Spleen (tissue), 11 donors: ENCODE results near the gene ITIH1. TPM values are rescaled to one million over a fixed set of nuclear protein-coding genes. Genes with fewer than 3 reads are reported as not detected.

Experiments used
- DNase-seq: peaks from one replicate; pipeline ENCODE4 v3.0.0-alpha.2; 2020
- H3K27ac ChIP-seq, 8 donors: fragments of 200-600 bp; sonication (generic) in 7 of 8; 1 replicate in 4 of 8; 2 replicates in 4 of 8; pipeline versions ENCODE4 v1.5.0 to v1.8.0; 2016 to 2021; ENCODE audit warnings: inconsistent platforms in 4 of 8, mild to moderate bottlenecking in 4 of 8, moderate library complexity in 1 of 8
- H3K27me3 ChIP-seq, 7 donors: fragments of 200-600 bp; sonication (generic) in 6 of 7; replicated peaks in 1 of 7; 1 replicate in 4 of 7; 2 replicates in 3 of 7; pipeline versions ENCODE4 v1.5.0 to v1.8.0; 2016 to 2021; ENCODE audit warnings: inconsistent platforms in 3 of 7, mild to moderate bottlenecking in 1 of 7
- H3K36me3 ChIP-seq, 6 donors: fragments of 200-600 bp; sonication (generic) in 5 of 6; 1 replicate in 4 of 6; 2 replicates in 2 of 6; pipeline versions ENCODE4 v1.5.0 to v1.8.0; 2016 to 2021; ENCODE audit warnings: inconsistent platforms in 2 of 6
- H3K4me1 ChIP-seq, 6 donors: fragments of 200-600 bp; sonication (generic) in 5 of 6; 1 replicate in 3 of 6; 2 replicates in 3 of 6; pipeline versions ENCODE4 v1.5.0 to v1.8.0; 2016 to 2021; ENCODE audit warnings: inconsistent platforms in 3 of 6
- H3K4me3 ChIP-seq, 8 donors: fragments of 200-600 bp; sonication (generic) in 7 of 8; 1 replicate in 4 of 8; 2 replicates in 4 of 8; pipeline versions ENCODE4 v1.5.0 to v1.8.0; 2016 to 2021; ENCODE audit warnings: inconsistent platforms in 4 of 8, mild to moderate bottlenecking in 4 of 8, moderate library complexity in 2 of 8
- H3K9me3 ChIP-seq, 8 donors: fragments of 200-600 bp; sonication (generic) in 7 of 8; 1 replicate in 4 of 8; 2 replicates in 4 of 8; pipeline versions ENCODE4 v1.5.0 to v1.8.0; 2016 to 2021; ENCODE audit warnings: inconsistent platforms in 4 of 8
- POLR2A ChIP-seq, 3 donors: fragments of 450-650 bp; IDR thresholded peaks; one replicate each; pipeline ENCODE4 v1.5.1; 2017; ENCODE audit warnings: antibody characterized with exemption in 3 of 3, mild to moderate bottlenecking in 1 of 3
- POLR2AphosphoS5 ChIP-seq, 3 donors: sonication (generic); formaldehyde crosslinking; IDR thresholded peaks; one replicate each; pipeline ENCODE4 v1.5.1; 2017; ENCODE audit warnings: antibody characterized with exemption in 3 of 3
- WGBS, 5 donors: extraction: QIAGEN DNeasy Blood & Tissue Kit in 3 of 5; methylation state at CpG; one replicate each; pipeline versions ENCODE4 v1.1.5 to v1.1.7; 2013 to 2018; 5-methylcytosine and 5-hydroxymethylcytosine counted together
- intact Hi-C: fragments of 100-400 bp; cut with DNase I; formaldehyde crosslinking; loops from one replicate; pipeline ENCODE4 v1.15.0; 2023; ENCODE audit warnings: low total_unique reads
- polyA plus RNA-seq, 3 donors: library from polyadenylated mRNA; stranded (reverse); fragments of 200-250 nt; gene quantifications; one replicate each; pipeline ENCODE4 v1.2.1, GENCODE V29; 2013
- total RNA-seq, 7 donors: library from RNA; depleted of rRNA in 3 of 7; stranded (reverse); fragments of >200 nt in 3 of 7; fragmentation: NEBNext Ultra II Directional in 4 of 7; extraction: Animal tissue kit (Norgen Biotek cat#: 25700) in 4 of 7; gene quantifications; one replicate each; pipeline versions ENCODE4 v1.1.0 to v1.2.1, GENCODE V29; 2016 to 2021
- TF ChIP-seq, protein P1 (sequence below), 11 experiments: fragments of 200-600 bp in 7 of 11; fragments of 450-650 bp in 4 of 11; sonication (generic) in 4 of 11; IDR thresholded peaks in 8 of 11; conservative IDR thresholded peaks in 3 of 11; 1 replicate in 7 of 11; 2 replicates in 4 of 11; pipeline versions ENCODE4 v1.4.0 to v1.8.0; 2016 to 2021; ENCODE audit warnings: antibody characterized with exemption in 11 of 11, inconsistent platforms in 4 of 11, mild to moderate bottlenecking in 1 of 11
- donor health status: healthy with polysubstance abuse.
- donor health status: DM: no; HTN: no; CAD: no; lungs with moderate emphysema.
- donor health status: DM: no; HTN: no; CAD: no.
- donor health status: Bipolar disorder and iron deficiency.
- donor health status: healthy.
- donor health status: DM: no; HTN: no; CAD: no.
- donor health status: DM: yes; HTN: yes; CAD: no.

The ITIH1 gene
- total and polyA plus RNA-seq, 10 donors: 0.65 to 11.4 (median 2.6) TPM

DNA sequence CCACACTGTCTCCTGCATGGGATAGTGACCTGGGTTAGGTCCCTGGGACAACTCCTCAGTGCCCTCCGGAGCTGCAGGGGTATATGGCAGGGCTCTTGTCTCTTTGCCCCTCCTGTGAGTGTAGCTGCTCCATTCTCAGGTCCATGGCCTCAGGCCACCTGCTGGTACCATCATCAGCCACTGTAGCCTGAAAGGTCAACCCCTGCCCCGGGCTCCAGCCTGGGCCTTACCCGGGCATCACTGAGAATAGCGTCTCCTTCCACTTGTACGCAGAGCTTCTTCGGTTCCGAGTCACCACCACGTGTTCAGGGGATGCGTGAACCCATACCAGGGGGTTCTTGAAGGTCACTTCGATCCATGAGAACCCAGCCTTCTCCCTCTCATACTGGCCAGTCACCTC, 39.3 kb downstream of the ITIH1 start:
- H3K27ac ChIP-seq: no peak overlapping the region
- H3K4me3 ChIP-seq: no peak overlapping the region
- no peaks in the 10 kb centered on the region for H3K27me3 ChIP-seq
- peaks cover 0 to 45% (median 3%) of the 10 kb centered on the region in 6 donors for H3K36me3 ChIP-seq
- DNase-seq: no peak
- intact Hi-C loops: no loop called here
- WGBS, 5 donors: 92 to 97% (median 94%) methylated on average over 10 of the region's 10 CpGs
- no peaks in the 10 kb centered on the region for H3K9me3 ChIP-seq
- TF ChIP-seq POLR2A (IDR thresholded peaks at IDR 0.05) (no peak), POLR2AphosphoS5 (IDR thresholded peaks at IDR 0.05) (no peak)
- TF ChIP-seq, protein P1, sequence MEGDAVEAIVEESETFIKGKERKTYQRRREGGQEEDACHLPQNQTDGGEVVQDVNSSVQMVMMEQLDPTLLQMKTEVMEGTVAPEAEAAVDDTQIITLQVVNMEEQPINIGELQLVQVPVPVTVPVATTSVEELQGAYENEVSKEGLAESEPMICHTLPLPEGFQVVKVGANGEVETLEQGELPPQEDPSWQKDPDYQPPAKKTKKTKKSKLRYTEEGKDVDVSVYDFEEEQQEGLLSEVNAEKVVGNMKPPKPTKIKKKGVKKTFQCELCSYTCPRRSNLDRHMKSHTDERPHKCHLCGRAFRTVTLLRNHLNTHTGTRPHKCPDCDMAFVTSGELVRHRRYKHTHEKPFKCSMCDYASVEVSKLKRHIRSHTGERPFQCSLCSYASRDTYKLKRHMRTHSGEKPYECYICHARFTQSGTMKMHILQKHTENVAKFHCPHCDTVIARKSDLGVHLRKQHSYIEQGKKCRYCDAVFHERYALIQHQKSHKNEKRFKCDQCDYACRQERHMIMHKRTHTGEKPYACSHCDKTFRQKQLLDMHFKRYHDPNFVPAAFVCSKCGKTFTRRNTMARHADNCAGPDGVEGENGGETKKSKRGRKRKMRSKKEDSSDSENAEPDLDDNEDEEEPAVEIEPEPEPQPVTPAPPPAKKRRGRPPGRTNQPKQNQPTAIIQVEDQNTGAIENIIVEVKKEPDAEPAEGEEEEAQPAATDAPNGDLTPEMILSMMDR (IDR thresholded peaks at IDR 0.05 in 8 of 11, conservative IDR thresholded peaks at IDR 0.05 in 3 of 11): no peak
- no peaks in the 10 kb centered on the region for H3K4me1 ChIP-seq

DNA sequence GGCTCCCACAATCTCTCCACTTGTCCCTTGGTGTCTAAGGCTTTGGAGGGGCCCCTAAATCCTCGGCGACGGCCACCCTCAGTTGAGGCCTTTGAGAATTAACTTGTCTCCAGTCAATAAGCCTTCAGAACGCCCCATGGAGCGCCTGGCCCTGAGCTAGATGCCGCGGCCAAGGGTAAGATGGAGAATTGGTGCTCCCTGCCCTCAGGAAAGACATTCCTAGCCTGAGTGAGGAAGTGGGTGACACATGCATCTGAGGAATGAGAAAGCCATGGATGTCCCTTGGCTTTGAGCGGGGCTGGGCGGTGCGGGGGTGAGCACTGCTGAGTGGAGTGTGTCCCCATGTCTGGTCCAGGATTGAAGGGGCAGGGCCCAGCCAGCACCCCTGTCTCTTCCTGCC, 39.8 kb downstream of the ITIH1 start:
- no peak for DNase-seq
- intact Hi-C loops: no loop called here
- H3K36me3 ChIP-seq: peaks cover 0 to 49% (median 3%) of the 10 kb centered on the region in 6 donors
- 93 to 97% (median 94%) methylated on average over 8 to 10 of the region's 10 CpGs for WGBS, 5 donors
- no peaks in the 10 kb centered on the region for H3K27me3 ChIP-seq
- no peak overlapping the region for H3K4me3 ChIP-seq
- TF ChIP-seq POLR2AphosphoS5 (IDR thresholded peaks at IDR 0.05): no peak
- TF ChIP-seq, protein P1 (IDR thresholded peaks at IDR 0.05 in 8 of 11, conservative IDR thresholded peaks at IDR 0.05 in 3 of 11): no peak
- TF ChIP-seq POLR2A (IDR thresholded peaks at IDR 0.05): no peak
- H3K4me1 ChIP-seq: no peaks in the 10 kb centered on the region
- no peak overlapping the region for H3K27ac ChIP-seq
- no peaks in the 10 kb centered on the region for H3K9me3 ChIP-seq

- no peaks in the 10 kb centered on the region for H3K27me3 ChIP-seq
- H3K36me3 ChIP-seq: peaks cover 0 to 54% (median 3%) of the 10 kb centered on the region in 6 donors
- DNase-seq: no peak
- 60 to 94% (median 90%) methylated on average over 4 to 7 of the region's 7 CpGs for WGBS, 5 donors
- H3K27ac ChIP-seq: no peak overlapping the region
- H3K9me3 ChIP-seq: no peaks in the 10 kb centered on the region
- H3K4me1 ChIP-seq: no peaks in the 10 kb centered on the region
- no peak for TF ChIP-seq POLR2A (IDR thresholded peaks at IDR 0.05)
- TF ChIP-seq, protein P1 (IDR thresholded peaks at IDR 0.05 in 8 of 11, conservative IDR thresholded peaks at IDR 0.05 in 3 of 11): no peak
- TF ChIP-seq POLR2AphosphoS5 (IDR thresholded peaks at IDR 0.05): no peak
- intact Hi-C loops: no loop called here
- H3K4me3 ChIP-seq: no peak overlapping the region
These were observed 40.5 kb downstream of the ITIH1 start for GRCh38 chr3:52817860-52818259.

DNA sequence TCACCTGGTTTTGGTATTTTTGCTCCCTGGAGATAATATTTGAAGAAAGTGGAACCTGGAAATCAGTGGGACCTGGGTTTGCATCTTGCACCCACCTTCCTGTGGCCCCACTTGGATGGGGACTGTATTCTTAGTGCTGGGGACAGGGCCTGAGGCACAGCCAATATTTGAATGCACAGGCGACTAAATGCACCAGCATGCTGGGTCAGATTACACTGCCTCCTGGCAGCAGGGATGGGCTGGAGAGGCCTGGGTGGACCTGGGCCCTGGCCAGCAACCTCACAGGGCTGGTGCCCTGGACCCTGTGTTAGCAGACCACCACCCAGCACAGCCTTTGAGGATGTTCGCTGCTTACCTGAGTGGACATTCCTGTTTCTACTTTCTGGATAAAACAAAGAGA, 42.5 kb downstream of the ITIH1 start:
- intact Hi-C loops: no loop called here
- H3K27me3 ChIP-seq: no peaks in the 10 kb centered on the region
- TF ChIP-seq POLR2A (IDR thresholded peaks at IDR 0.05): no peak

GRCh38 chr3:52820736-52821135, 43.3 kb downstream of the ITIH1 start:
- no peak for TF ChIP-seq POLR2AphosphoS5 (IDR thresholded peaks at IDR 0.05)
- TF ChIP-seq, protein P1 (IDR thresholded peaks at IDR 0.05 in 8 of 11, conservative IDR thresholded peaks at IDR 0.05 in 3 of 11): peak in 8 of 11 experiments; percentile 15 to 65 (median 49)
- Histone ChIP-seq H3K4me1 (no peaks in the 10 kb centered on the region), H3K27me3 (no peaks in the 10 kb centered on the region), H3K9me3 (no peaks in the 10 kb centered on the region), H3K27ac (no peak overlapping the region), H3K36me3 (peaks cover 0 to 74% (median 15%) of the 10 kb centered on the region in 6 donors), H3K4me3 (no peak overlapping the region)
- 60 to 90% (median 68%) methylated on average over 5 to 11 of the region's 11 CpGs for WGBS, 5 donors
- no peak for DNase-seq
- intact Hi-C loops: no loop called here

More for the DNA sequence above, 42.5 kb downstream of the ITIH1 start:
- Histone ChIP-seq H3K4me1 (no peaks in the 10 kb centered on the region), H3K9me3 (no peaks in the 10 kb centered on the region), H3K36me3 (peaks cover 0 to 70% (median 15%) of the 10 kb centered on the region in 6 donors), H3K27ac (no peak overlapping the region), H3K4me3 (no peak overlapping the region)
- DNase-seq: no peak
- 78 to 100% (median 90%) methylated on average over 2 of the region's 2 CpGs for WGBS, 5 donors
